HepG2 (cell line): ENCODE measurements around the gene NT5C. TPM values are rescaled to one million over a fixed set of nuclear protein-coding genes. Genes with fewer than 3 reads are reported as not detected.
A peak's percentile ranks its signal among the peaks of the same experiment; 100 is the strongest.

Experiments used
- BHLHE40 ChIP-seq: IDR thresholded peaks from 2 replicates; pipeline ENCODE4 v1.6.1; 2011; ENCODE audit warnings: low read length, improper control_type of control experiment
- EEA1 ChIP-seq: sonication (generic); formaldehyde crosslinking; IDR thresholded peaks from 2 replicates; pipeline ENCODE4 v1.5.1; 2020; ENCODE audit warnings: mild to moderate bottlenecking, missing genetic modification reagents, borderline replicate concordance
- FOXJ3 ChIP-seq: sonication (generic); formaldehyde crosslinking; IDR thresholded peaks from 2 replicates; pipeline ENCODE4 v1.4.0; 2020; ENCODE audit warnings: missing genetic modification reagents, mild to moderate bottlenecking, borderline replicate concordance
- NR2F1 ChIP-seq, 2 experiments: fragments of 450-650 bp in 1 of 2; formaldehyde crosslinking in 1 of 2; IDR thresholded peaks; 2 replicates each; pipeline versions ENCODE4 v1.5.0 to v1.6.1; 2016 to 2020; ENCODE audit warnings: mild to moderate bottlenecking in 1 of 2, missing compliant biosample characterization in 1 of 2, missing genetic modification reagents in 1 of 2, moderate library complexity in 1 of 2
- PAWR ChIP-seq: sonication (generic); formaldehyde crosslinking; IDR thresholded peaks from 2 replicates; pipeline ENCODE4 v1.4.0; 2020; ENCODE audit warnings: missing genetic modification reagents, mild to moderate bottlenecking, borderline replicate concordance
- RXRB ChIP-seq: IDR thresholded peaks from 2 replicates; pipeline ENCODE4 v1.6.1; 2016; ENCODE audit warnings: borderline replicate concordance, missing genetic modification reagents, missing compliant biosample characterization
- SCMH1 ChIP-seq: sonication (generic); formaldehyde crosslinking; IDR thresholded peaks from 2 replicates; pipeline ENCODE4 v1.9.0; 2021; ENCODE audit warnings: missing genetic modification reagents, mild to moderate bottlenecking, borderline replicate concordance
- THRA ChIP-seq: sonication (generic); formaldehyde crosslinking; IDR thresholded peaks from 2 replicates; pipeline ENCODE4 v1.4.0; 2020; ENCODE audit warnings: missing genetic modification reagents, borderline replicate concordance
- XRCC5 ChIP-seq: fragments of 200-400 bp; formaldehyde crosslinking; optimal IDR thresholded peaks from 2 replicates; pipeline ENCODE3; 2017; ENCODE audit warnings: mild to moderate bottlenecking, low read length
- ZFP1 ChIP-seq: IDR thresholded peaks from 2 replicates; pipeline ENCODE4 v1.6.1; 2016
- ZNF572 ChIP-seq: sonication (generic); formaldehyde crosslinking; IDR thresholded peaks from 2 replicates; pipeline ENCODE4 v1.5.1; 2020; ENCODE audit warnings: mild to moderate bottlenecking, missing genetic modification reagents
- polyA plus RNA-seq, 8 experiments: library from polyadenylated mRNA; depleted of rRNA in 3 of 8; stranded (reverse) in 7 of 8; unstranded in 1 of 8; fragments of >200 nt; fragmentation: Illumina TruSeq in 4 of 8; extraction: Trizol in 4 of 8; gene quantifications; 2 replicates each; pipeline versions ENCODE4 v1.2.1 to v1.2.3, GENCODE V29; 2011 to 2016; ENCODE audit warnings: low read depth in 4 of 8, missing spikeins in 1 of 8, mixed read lengths in 1 of 8; ENCODE audit not compliant: insufficient read depth in 1 of 8
- total RNA-seq, 5 experiments: library from RNA; depleted of rRNA; stranded (reverse); fragments of >200 nt; fragmentation: Illumina TruSeq; extraction: Trizol; gene quantifications; 2 replicates each; pipeline ENCODE4 v1.2.3, GENCODE V29; 2016; ENCODE audit warnings: low read depth in 1 of 5
- TF ChIP-seq, protein P1 (sequence below): sonication (generic); formaldehyde crosslinking; IDR thresholded peaks from 2 replicates; pipeline ENCODE4 v1.9.0; 2021; ENCODE audit warnings: mild to moderate bottlenecking, missing genetic modification reagents
- TF ChIP-seq, protein P2 (sequence below): sonication (generic); formaldehyde crosslinking; IDR thresholded peaks from 2 replicates; pipeline ENCODE4 v1.5.0; 2020; ENCODE audit warnings: mild to moderate bottlenecking, missing genetic modification reagents, borderline replicate concordance
- TF ChIP-seq, protein P3 (sequence below): IDR thresholded peaks from 2 replicates; pipeline ENCODE4 v1.6.1; 2018; ENCODE audit warnings: missing genetic modification reagents, mild to moderate bottlenecking, missing compliant biosample characterization

The NT5C gene
- total and polyA plus RNA-seq, 2 of the 13 experiments (the other 11 are each of a cell fraction or from before 2014, with no cell fraction given): 42.8 to 48.6 TPM

DNA sequence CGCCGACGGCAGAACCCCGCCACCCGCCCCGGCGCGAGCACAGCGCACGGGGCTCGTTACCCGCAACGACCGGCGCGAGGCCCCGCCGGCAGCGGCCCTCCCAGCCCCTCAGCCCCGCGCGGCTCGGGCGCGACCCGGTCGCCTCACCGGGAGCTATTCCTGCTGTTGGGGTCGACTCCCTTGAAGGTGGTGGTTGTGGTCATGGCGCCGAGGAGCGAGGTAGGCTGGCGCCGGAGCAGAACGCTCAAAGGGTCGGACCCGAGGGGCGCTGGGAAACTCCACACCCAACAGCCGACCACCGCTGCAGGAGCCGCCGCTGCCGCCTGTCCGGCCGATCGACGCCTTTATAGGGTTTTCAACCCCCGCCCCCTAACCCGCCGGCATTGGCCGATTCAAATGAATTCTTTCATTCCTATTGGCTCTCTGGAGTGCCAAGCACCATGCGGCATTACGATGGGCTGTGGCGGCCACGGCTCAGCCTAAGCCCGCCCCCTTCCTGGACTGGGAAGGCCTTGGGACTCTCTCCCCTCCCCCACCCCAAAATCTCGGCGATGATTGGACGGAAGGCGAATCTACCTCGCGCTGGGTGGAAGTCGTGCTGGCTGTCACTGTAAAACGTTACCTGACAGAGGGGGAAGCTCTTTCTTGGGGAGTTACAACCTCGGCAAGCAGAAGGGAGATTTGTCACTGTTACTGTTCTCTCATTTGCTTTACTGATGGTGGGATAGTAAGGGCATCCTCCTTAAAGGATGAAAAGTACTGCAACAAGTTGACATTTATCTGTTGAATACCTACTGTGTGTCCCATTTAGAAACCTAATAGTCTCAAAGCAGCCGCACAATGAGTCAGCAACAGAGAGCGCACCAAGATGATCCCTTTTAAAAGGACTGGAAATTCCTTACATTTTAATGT, 22.9 kb upstream of the NT5C start, which contains the start of gene JPT1 (continued):
- TF ChIP-seq, protein P1, sequence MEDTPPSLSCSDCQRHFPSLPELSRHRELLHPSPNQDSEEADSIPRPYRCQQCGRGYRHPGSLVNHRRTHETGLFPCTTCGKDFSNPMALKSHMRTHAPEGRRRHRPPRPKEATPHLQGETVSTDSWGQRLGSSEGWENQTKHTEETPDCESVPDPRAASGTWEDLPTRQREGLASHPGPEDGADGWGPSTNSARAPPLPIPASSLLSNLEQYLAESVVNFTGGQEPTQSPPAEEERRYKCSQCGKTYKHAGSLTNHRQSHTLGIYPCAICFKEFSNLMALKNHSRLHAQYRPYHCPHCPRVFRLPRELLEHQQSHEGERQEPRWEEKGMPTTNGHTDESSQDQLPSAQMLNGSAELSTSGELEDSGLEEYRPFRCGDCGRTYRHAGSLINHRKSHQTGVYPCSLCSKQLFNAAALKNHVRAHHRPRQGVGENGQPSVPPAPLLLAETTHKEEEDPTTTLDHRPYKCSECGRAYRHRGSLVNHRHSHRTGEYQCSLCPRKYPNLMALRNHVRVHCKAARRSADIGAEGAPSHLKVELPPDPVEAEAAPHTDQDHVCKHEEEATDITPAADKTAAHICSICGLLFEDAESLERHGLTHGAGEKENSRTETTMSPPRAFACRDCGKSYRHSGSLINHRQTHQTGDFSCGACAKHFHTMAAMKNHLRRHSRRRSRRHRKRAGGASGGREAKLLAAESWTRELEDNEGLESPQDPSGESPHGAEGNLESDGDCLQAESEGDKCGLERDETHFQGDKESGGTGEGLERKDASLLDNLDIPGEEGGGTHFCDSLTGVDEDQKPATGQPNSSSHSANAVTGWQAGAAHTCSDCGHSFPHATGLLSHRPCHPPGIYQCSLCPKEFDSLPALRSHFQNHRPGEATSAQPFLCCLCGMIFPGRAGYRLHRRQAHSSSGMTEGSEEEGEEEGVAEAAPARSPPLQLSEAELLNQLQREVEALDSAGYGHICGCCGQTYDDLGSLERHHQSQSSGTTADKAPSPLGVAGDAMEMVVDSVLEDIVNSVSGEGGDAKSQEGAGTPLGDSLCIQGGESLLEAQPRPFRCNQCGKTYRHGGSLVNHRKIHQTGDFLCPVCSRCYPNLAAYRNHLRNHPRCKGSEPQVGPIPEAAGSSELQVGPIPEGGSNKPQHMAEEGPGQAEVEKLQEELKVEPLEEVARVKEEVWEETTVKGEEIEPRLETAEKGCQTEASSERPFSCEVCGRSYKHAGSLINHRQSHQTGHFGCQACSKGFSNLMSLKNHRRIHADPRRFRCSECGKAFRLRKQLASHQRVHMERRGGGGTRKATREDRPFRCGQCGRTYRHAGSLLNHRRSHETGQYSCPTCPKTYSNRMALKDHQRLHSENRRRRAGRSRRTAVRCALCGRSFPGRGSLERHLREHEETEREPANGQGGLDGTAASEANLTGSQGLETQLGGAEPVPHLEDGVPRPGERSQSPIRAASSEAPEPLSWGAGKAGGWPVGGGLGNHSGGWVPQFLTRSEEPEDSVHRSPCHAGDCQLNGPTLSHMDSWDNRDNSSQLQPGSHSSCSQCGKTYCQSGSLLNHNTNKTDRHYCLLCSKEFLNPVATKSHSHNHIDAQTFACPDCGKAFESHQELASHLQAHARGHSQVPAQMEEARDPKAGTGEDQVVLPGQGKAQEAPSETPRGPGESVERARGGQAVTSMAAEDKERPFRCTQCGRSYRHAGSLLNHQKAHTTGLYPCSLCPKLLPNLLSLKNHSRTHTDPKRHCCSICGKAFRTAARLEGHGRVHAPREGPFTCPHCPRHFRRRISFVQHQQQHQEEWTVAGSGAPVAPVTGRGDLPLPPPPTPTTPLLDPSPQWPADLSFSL (CRISPR knock-in tag): no peak
- TF ChIP-seq EEA1 (CRISPR knock-in tag) (peak; percentile 58; the same call in 1 of the 2 replicates), FOXJ3 (CRISPR knock-in tag) (no peak; the same call in 1 of the 2 replicates), ZFP1 (CRISPR knock-in tag) (peak; percentile 74; the same call in 1 of the 2 replicates), BHLHE40 (peak; percentile 30; the same call in 1 of the 2 replicates), PAWR (CRISPR knock-in tag) (no peak), THRA (CRISPR knock-in tag) (peak; percentile 35; the same call in 1 of the 2 replicates), RXRB (peak; percentile 77; the same call in 1 of the 2 replicates), NR2F1 (CRISPR knock-in tag; IDR thresholded peaks at IDR 0.05) (no peak), SCMH1 (CRISPR knock-in tag) (no peak), XRCC5 (peak; percentile 61), ZNF572 (peak; percentile 41; the same call in 1 of the 2 replicates)
- TF ChIP-seq, protein P2, sequence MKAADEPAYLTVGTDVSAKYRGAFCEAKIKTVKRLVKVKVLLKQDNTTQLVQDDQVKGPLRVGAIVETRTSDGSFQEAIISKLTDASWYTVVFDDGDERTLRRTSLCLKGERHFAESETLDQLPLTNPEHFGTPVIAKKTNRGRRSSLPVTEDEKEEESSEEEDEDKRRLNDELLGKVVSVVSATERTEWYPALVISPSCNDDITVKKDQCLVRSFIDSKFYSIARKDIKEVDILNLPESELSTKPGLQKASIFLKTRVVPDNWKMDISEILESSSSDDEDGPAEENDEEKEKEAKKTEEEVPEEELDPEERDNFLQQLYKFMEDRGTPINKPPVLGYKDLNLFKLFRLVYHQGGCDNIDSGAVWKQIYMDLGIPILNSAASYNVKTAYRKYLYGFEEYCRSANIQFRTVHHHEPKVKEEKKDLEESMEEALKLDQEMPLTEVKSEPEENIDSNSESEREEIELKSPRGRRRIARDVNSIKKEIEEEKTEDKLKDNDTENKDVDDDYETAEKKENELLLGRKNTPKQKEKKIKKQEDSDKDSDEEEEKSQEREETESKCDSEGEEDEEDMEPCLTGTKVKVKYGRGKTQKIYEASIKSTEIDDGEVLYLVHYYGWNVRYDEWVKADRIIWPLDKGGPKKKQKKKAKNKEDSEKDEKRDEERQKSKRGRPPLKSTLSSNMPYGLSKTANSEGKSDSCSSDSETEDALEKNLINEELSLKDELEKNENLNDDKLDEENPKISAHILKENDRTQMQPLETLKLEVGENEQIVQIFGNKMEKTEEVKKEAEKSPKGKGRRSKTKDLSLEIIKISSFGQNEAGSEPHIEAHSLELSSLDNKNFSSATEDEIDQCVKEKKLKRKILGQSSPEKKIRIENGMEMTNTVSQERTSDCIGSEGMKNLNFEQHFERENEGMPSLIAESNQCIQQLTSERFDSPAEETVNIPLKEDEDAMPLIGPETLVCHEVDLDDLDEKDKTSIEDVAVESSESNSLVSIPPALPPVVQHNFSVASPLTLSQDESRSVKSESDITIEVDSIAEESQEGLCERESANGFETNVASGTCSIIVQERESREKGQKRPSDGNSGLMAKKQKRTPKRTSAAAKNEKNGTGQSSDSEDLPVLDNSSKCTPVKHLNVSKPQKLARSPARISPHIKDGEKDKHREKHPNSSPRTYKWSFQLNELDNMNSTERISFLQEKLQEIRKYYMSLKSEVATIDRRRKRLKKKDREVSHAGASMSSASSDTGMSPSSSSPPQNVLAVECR (CRISPR knock-in tag): peak; percentile 91; the same call in 1 of the 2 replicates
- TF ChIP-seq, protein P3, sequence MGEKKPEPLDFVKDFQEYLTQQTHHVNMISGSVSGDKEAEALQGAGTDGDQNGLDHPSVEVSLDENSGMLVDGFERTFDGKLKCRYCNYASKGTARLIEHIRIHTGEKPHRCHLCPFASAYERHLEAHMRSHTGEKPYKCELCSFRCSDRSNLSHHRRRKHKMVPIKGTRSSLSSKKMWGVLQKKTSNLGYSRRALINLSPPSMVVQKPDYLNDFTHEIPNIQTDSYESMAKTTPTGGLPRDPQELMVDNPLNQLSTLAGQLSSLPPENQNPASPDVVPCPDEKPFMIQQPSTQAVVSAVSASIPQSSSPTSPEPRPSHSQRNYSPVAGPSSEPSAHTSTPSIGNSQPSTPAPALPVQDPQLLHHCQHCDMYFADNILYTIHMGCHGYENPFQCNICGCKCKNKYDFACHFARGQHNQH (CRISPR knock-in tag): peak; percentile 90
